Measurements from ENCODE around the gene EMILIN2.
"Not testable (repeated sequence)": the region's sequence is repeated elsewhere in the genome, so short reads cannot be mapped to it uniquely, and the experiment has no call there.

The EMILIN2 gene

DNA sequence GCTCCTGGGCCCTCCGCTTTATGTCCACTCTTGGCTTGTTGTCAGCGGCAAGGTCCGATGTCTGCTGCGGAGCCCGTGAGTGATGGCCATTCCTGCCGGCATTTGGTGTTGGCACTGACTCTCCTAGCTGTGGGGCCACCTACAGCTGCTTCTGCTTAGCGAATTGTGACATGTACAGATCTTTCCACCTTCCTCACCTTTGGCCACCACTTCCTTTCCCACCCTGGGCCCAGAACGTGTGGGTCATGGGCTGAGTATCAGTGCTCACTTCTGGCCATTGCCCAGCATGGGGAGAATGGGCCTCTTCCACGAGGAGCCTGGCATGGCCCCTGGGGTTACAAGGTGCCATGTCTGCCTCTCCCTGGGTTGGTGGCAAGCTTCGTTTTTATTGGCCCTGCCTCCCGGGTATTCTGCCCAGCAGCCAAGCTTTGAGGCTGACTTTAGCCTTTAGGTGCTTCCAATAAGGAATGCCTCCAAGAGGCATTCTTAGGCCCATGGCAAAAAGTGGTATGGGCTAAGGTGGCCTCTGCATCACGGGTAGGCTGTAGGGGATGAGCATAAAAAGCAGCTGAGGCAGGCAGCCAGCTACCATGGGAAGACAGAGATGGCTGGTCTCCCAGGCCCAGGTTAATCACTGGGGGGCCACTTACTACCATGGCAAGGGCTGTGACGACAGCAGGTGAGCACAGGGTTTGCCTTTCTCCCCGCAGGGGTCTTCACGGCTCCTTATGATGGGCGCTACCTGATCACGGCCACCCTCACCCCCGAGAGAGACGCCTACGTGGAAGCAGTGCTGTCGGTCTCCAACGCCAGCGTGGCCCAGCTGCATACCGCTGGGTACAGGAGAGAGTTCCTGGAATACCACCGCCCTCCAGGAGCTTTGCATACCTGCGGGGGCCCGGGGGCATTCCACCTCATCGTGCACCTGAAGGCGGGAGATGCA, 65.8 kb downstream of the EMILIN2 start:
- H3K4me1 ChIP-seq (ENCODE audit: insufficient read depth, low read length): peaks cover 11% of the 10 kb centered on the region
- H3K36me3 ChIP-seq (ENCODE audit: insufficient read depth, low read length): peaks cover 6% of the 10 kb centered on the region
- H3K9me3 ChIP-seq (ENCODE audit: low read length): no peaks in the 10 kb centered on the region
- no peak overlapping the region for H2AFZ ChIP-seq (ENCODE audit: low read depth, low read length)
- H3K27me3 ChIP-seq (ENCODE audit: insufficient read depth, low read length): no peaks in the 10 kb centered on the region
- H3K4me3 ChIP-seq (ENCODE audit: low read length): no peak overlapping the region

DNA sequence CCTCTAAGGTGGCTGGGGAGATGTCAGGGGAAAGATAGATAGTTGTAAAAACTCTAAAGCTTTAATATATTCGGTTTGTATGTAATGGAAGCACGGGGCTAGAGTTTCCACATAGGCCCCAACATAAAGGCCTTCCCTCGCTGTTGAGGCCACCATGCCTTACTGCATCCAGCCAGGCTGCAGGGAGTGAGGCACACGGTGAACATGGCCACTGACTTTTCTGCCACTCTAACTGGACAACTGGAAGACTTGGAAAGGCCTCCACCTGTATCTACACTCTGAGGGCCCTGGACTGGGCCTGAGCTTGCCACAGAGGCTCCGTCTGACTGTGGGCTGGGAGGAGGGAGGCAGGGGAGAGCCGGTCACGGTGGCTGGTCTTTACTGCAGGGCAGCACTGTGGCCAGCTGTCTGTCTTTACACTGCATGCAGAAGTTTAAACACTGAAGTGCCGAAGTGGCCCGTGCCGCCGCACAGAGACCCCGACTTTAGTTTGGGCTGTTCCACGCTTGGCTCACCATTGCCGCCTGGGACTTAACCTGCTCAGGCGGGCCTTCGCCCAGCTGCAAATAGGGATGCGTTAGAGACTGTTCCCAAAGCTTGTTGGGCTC, 66.7 kb downstream of the EMILIN2 start:
- no peaks in the 10 kb centered on the region for H3K9me3 ChIP-seq (ENCODE audit: low read length)
- peaks cover 8% of the 10 kb centered on the region for H3K36me3 ChIP-seq (ENCODE audit: insufficient read depth, low read length)
- H3K27me3 ChIP-seq (ENCODE audit: insufficient read depth, low read length): no peaks in the 10 kb centered on the region
- H3K4me1 ChIP-seq (ENCODE audit: insufficient read depth, low read length): peaks cover 13% of the 10 kb centered on the region
- no peak overlapping the region for H3K4me3 ChIP-seq (ENCODE audit: low read length)
- no peak overlapping the region for H2AFZ ChIP-seq (ENCODE audit: low read depth, low read length)

DNA sequence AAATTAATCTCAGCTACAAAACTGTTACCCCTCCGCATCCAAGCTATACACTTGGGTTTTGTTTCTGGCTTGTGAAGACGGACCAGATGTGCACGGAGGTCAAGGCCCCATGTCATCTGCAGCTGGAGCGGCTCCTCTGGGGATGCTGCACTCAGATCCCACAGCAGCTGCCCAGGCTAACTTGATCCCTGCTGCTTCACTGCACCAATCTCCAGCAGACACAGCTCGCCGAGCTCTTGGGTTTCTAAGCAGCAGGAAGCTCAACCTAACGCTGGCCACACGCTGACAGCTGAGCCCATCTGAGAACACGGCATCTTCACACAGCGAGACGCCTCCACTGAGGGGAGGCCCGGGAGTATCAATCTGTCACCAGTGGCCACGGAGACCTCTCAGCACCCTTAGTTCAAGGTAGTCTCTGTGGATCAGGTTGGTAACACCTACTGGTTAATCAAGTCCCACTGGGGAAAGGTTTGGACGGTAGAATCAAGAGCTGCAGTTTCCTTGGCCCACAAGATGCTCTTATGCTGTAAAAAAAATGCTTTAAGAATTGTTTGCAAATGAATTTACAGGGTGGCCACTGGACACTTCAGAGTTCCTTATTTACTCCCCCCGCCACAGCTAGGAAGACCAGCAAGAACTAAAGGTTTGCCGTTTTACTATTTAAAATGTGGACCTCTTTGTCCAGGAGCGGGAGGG, 67.5 kb downstream of the EMILIN2 start:
- H3K4me3 ChIP-seq (ENCODE audit: low read length): no peak overlapping the region
- H3K4me1 ChIP-seq (ENCODE audit: insufficient read depth, low read length): peaks cover 13% of the 10 kb centered on the region
- no peaks in the 10 kb centered on the region for H3K27me3 ChIP-seq (ENCODE audit: insufficient read depth, low read length)
- no peaks in the 10 kb centered on the region for H3K9me3 ChIP-seq (ENCODE audit: low read length)
- no peak overlapping the region for H2AFZ ChIP-seq (ENCODE audit: low read depth, low read length)
- H3K36me3 ChIP-seq (ENCODE audit: insufficient read depth, low read length): peaks cover 15% of the 10 kb centered on the region

DNA sequence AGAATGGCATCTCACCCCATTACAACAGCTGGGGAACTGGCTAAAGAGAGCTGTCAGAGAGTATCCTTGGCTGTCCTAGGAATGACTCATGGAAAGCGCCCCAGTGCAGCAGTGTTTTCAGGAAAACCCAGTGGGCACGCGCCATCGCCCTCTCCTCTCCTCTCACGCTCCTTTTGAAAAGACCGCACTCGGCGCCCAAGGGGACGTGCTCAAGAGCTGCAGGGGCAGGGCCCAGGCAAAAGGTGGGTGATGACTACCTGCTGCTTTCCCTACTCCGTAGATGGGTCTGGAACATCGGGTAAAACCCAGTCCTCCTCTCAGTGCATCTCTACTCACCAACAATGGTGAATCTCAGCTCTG, 68.1 kb downstream of the EMILIN2 start:
- Histone ChIP-seq H3K9me3 (ENCODE audit: low read length) (no peaks in the 10 kb centered on the region), H3K36me3 (ENCODE audit: insufficient read depth, low read length) (peaks cover 20% of the 10 kb centered on the region), H3K4me1 (ENCODE audit: insufficient read depth, low read length) (peaks cover 13% of the 10 kb centered on the region), H3K27me3 (ENCODE audit: insufficient read depth, low read length) (no peaks in the 10 kb centered on the region), H2AFZ (ENCODE audit: low read depth, low read length) (no peak overlapping the region), H3K4me3 (ENCODE audit: low read length) (no peak overlapping the region)

DNA sequence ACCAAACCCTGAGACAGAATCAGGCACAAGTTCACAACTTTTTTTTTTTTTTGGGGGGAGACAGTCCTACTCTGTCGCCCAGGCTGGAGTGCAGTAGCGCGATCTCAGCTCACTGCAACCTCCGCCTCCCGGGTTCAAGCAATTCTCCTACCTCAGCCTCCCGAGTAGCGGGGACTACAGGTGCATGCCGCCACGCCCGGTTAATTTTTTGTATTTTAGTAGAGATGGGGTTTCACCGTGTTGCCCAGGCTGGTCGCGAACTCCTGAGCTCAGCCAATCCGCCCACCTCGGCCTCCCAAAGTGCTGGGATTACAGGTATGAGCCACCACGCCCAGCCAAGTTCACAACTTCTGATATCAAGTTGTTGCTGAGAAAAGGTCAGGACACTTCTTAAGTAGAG, 68.7 kb downstream of the EMILIN2 start:
- not testable (repeated sequence) for H3K9me3 ChIP-seq (ENCODE audit: low read length); H2AFZ ChIP-seq (ENCODE audit: low read depth, low read length); H3K4me3 ChIP-seq (ENCODE audit: low read length); H3K27me3 ChIP-seq (ENCODE audit: insufficient read depth, low read length)
- Histone ChIP-seq H3K4me1 (ENCODE audit: insufficient read depth, low read length) (peaks cover 13% of the 10 kb centered on the region), H3K36me3 (ENCODE audit: insufficient read depth, low read length) (peaks cover 26% of the 10 kb centered on the region)

DNA sequence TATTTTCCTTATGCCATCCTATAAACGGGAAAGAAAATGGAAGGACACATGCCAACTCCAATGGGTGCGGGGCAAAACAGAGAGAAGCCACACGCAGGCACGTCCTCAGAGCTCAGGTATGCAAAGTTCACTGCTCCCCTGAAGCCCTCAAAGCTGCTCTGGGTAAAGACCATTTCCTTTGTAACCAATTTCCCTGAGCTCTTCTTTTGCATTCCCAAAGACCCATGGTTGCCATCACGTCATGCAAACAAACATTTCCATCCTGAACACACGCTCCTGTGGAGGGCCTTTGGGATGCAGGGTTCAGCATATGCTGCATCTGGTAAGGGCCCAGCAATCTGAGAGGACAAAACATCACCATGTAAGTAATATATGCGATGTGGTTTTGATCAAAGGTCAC, 69.4 kb downstream of the EMILIN2 start:
- H3K4me1 ChIP-seq (ENCODE audit: insufficient read depth, low read length): peaks cover 13% of the 10 kb centered on the region
- peaks cover 33% of the 10 kb centered on the region for H3K36me3 ChIP-seq (ENCODE audit: insufficient read depth, low read length)
- no peaks in the 10 kb centered on the region for H3K9me3 ChIP-seq (ENCODE audit: low read length)
- H3K4me3 ChIP-seq (ENCODE audit: low read length): no peak overlapping the region
- no peaks in the 10 kb centered on the region for H3K27me3 ChIP-seq (ENCODE audit: insufficient read depth, low read length)
- H2AFZ ChIP-seq (ENCODE audit: low read depth, low read length): no peak overlapping the region

DNA sequence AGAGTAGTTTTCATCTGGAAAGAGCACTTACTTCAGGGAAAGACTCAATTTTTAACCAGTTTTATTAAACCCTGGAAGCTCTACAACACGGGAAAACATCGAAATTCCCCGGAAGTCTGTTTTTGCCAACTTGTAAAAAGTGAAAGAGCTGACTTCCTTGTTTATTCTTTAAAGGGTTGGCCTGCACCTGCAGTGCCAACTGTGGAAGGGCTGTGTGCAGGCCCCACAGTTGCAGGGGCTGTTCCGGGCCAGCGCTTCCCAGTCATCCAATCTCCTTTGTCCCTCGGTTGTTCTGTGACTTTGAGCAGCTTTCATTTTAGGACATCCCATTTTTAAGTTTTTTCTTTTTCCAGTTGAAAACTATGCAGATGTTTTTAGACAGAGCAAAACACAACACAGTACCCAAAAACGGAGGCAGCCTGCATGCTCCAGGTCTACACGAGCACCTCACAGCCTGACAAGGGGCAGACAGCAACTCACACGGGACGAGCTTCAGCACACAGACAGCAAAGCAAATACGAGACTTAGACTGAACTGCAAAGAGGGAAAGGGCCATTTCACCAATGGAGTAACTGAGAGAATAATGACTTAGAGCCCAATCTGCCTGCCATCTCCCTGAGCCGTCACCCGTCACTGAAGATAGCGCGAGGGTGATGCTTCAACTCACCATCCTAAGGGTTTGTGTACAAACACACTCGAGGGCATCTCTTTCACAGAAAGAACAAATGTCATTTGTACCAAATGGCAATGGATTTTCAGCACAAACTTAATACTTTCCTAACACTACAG, 70.6 kb downstream of the EMILIN2 start:
- Histone ChIP-seq H2AFZ (ENCODE audit: low read depth, low read length) (no peak overlapping the region), H3K36me3 (ENCODE audit: insufficient read depth, low read length) (peaks cover 44% of the 10 kb centered on the region), H3K9me3 (ENCODE audit: low read length) (no peaks in the 10 kb centered on the region), H3K27me3 (ENCODE audit: insufficient read depth, low read length) (no peaks in the 10 kb centered on the region), H3K4me1 (ENCODE audit: insufficient read depth, low read length) (peaks cover 13% of the 10 kb centered on the region), H3K4me3 (ENCODE audit: low read length) (no peak overlapping the region)

DNA sequence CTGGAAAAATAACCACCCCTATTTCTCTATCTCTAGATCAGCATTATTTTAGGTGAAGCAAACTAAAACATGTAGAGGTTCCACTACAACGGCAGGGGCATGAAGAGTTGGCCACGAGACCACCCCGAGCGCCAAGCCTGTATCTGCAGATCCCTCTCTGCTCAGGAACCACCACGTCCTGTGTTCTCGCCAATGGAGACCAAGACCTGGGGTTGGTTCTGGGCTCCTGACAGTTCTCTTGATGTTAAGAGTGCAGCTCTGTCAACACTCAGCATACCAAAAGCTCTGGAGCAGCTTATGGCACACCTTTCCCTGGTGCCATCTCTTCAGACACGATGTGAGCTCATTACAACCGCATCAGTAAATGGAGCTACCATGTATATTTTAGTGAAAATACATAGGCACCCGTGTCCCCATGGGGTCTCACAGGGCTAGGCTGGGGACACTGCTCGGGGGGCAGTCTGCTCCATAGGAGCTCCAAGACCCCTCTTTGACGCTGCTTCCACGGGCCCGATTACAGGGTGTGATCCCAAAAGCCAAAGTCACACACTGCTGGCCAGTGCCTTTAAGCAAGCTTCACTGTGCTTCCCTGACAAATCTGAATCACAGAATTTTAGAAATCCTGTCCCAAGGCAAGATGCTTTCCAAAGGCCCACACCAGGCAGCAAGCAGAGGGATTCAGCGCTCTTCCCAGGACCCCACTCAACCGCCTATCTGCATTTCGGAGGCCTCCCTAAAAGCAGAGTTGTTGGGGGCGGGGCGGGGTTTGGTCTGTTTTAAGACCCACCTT, 72.2 kb downstream of the EMILIN2 start:
- Histone ChIP-seq H3K4me3 (ENCODE audit: low read length) (no peak overlapping the region), H2AFZ (ENCODE audit: low read depth, low read length) (no peak overlapping the region), H3K4me1 (ENCODE audit: insufficient read depth, low read length) (peaks cover 13% of the 10 kb centered on the region), H3K36me3 (ENCODE audit: insufficient read depth, low read length) (peaks cover 51% of the 10 kb centered on the region), H3K27me3 (ENCODE audit: insufficient read depth, low read length) (no peaks in the 10 kb centered on the region), H3K9me3 (ENCODE audit: low read length) (no peaks in the 10 kb centered on the region)

DNA sequence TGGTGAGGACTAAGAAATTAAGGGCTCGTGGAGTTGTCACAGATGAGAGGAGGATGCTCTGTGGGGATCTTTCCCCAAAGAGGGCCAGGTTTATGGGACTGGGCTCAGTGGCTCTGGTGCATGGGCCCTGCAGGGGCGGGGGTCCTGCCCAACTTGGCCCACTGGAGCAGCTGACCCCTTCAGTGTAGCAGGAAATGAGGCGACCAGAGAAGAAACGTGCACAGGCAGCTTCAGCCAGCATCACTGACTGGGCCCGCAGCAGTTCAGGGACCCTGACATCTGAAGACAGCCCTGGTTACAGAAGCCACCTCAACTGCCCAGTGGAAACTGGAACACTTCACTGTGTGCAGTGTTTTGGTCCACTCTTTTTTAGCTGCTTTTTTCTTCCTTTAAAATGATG, 72.8 kb downstream of the EMILIN2 start:
- H2AFZ ChIP-seq (ENCODE audit: low read depth, low read length): no peak overlapping the region
- peaks cover 13% of the 10 kb centered on the region for H3K4me1 ChIP-seq (ENCODE audit: insufficient read depth, low read length)
- H3K4me3 ChIP-seq (ENCODE audit: low read length): no peak overlapping the region
- peaks cover 51% of the 10 kb centered on the region for H3K36me3 ChIP-seq (ENCODE audit: insufficient read depth, low read length)
- no peaks in the 10 kb centered on the region for H3K9me3 ChIP-seq (ENCODE audit: low read length)
- no peaks in the 10 kb centered on the region for H3K27me3 ChIP-seq (ENCODE audit: insufficient read depth, low read length)

DNA sequence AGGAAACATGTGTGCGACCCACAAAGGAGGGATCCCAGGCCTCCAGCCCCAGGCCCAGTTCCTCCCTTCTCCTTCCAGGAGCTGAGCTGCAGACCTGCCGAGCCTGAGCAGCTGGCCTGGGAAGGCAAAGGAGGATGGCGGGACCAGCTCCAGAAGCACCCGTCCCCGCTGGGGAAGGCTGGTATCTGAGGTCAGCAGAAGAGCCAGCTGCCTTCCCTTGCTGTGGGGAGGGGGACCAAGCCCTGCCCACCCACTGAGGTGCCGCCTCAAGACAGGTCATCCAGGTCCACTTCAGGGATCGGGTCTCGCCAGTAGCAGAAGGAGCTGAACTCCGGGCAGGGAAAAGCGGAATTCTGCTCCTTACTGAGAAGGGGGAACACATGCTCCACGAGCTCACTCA, 73.2 kb downstream of the EMILIN2 start:
- Histone ChIP-seq H3K9me3 (ENCODE audit: low read length) (no peaks in the 10 kb centered on the region), H2AFZ (ENCODE audit: low read depth, low read length) (no peak overlapping the region), H3K4me1 (ENCODE audit: insufficient read depth, low read length) (peaks cover 13% of the 10 kb centered on the region), H3K27me3 (ENCODE audit: insufficient read depth, low read length) (no peaks in the 10 kb centered on the region), H3K36me3 (ENCODE audit: insufficient read depth, low read length) (peaks cover 55% of the 10 kb centered on the region), H3K4me3 (ENCODE audit: low read length) (no peak overlapping the region)

DNA sequence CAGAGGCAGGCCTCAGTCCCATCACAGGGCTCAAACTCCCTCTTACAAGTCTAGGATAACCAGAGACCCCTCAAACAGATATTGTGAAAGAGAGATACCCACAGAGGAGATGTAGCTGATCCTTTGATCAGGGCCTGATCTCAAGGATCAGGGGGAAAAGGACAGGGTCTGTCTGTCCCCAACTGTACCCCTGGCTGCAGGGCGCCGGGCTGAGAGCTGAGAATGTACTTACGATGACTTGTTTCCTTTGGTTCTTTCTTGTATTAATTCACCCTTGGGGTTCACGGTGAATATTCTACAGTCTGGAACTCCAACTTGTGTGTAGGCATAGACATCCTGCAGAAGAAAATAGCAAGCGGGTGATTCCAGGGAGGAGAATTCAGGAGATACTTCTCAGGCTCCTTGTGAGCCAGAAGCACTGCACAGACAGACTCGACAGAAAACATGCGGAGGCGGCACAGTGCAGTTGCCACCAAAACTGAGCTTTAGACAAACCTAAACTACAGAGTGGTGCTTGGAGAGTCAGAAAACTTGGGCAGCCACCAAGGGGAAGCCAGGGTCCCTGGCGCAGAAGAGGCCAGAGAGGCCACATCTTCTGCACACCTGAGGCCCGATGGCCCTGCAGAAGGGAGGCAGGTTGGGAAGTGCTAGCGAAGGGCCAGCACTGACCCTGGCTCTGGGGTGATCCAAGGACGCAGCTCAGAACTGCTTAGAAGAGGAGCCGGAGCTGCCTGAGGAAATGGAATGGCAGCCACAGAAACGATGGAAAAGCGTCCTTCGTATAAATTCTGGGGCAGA, 73.9 kb downstream of the EMILIN2 start:
- Histone ChIP-seq H2AFZ (ENCODE audit: low read depth, low read length) (no peak overlapping the region), H3K36me3 (ENCODE audit: insufficient read depth, low read length) (peaks cover 61% of the 10 kb centered on the region), H3K4me1 (ENCODE audit: insufficient read depth, low read length) (peaks cover 13% of the 10 kb centered on the region)

More for the DNA sequence above, 73.9 kb downstream of the EMILIN2 start:
- Histone ChIP-seq H3K4me3 (ENCODE audit: low read length) (no peak overlapping the region), H3K27me3 (ENCODE audit: insufficient read depth, low read length) (no peaks in the 10 kb centered on the region), H3K9me3 (ENCODE audit: low read length) (no peaks in the 10 kb centered on the region)
